ENCODE measurements around the gene CFAP97.

- no peak for TF ChIP-seq CTCF (IDR thresholded peaks at IDR 0.05)
- TF ChIP-seq POLR2AphosphoS5 (IDR thresholded peaks at IDR 0.05): no peak
- TF ChIP-seq POLR2A (IDR thresholded peaks at IDR 0.05): no peak
These were observed 1.5 kb downstream of the CFAP97 start for GRCh38 chr4:185201977-185202962.
